Measurements from ENCODE around the gene SPNS2. TPM values are rescaled to one million over a fixed set of nuclear protein-coding genes. Genes with fewer than 3 reads are reported as not detected.

The SPNS2 gene
- total RNA-seq, 1 donor from 2014 or later = 12.2 TPM

DNA sequence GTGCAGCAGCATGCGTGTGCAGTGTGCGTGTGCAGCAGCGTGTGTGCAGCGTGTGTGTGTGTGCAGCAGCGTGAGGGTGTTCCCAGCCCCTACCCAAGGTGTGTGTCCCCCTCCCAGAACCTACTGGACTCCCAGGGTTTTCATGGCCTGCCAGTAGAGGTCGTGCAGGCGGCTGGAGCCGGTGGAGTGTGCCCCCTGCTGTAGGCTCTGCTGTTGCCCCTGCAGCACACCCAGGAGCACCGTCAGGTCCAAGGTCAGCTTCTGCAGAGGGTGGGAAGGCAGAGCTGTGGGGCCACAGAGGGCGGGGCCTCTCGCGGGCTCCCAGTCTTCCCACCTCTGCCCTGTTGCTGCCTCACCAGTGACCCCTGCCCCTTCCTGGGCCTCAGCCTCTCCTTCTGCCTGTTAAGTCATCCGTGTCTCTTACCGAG is 41.6 kb downstream of the SPNS2 start:
- Mint-ChIP-seq H3K4me3 (no peak overlapping the region), H3K9me3 (no peaks in the 10 kb centered on the region), H3K27ac (no peak overlapping the region), H3K4me1 (no peaks in the 10 kb centered on the region), H3K36me3 (peaks cover 4% of the 10 kb centered on the region), H3K27me3 (ENCODE audit: low read depth) (no peaks in the 10 kb centered on the region)
- TF ChIP-seq, protein P1, sequence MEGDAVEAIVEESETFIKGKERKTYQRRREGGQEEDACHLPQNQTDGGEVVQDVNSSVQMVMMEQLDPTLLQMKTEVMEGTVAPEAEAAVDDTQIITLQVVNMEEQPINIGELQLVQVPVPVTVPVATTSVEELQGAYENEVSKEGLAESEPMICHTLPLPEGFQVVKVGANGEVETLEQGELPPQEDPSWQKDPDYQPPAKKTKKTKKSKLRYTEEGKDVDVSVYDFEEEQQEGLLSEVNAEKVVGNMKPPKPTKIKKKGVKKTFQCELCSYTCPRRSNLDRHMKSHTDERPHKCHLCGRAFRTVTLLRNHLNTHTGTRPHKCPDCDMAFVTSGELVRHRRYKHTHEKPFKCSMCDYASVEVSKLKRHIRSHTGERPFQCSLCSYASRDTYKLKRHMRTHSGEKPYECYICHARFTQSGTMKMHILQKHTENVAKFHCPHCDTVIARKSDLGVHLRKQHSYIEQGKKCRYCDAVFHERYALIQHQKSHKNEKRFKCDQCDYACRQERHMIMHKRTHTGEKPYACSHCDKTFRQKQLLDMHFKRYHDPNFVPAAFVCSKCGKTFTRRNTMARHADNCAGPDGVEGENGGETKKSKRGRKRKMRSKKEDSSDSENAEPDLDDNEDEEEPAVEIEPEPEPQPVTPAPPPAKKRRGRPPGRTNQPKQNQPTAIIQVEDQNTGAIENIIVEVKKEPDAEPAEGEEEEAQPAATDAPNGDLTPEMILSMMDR (IDR thresholded peaks at IDR 0.05; ENCODE audit: unreplicated experiment) = no peak
- DNase-seq (ENCODE audit: low spot score in 2 of 2, unreplicated experiment in 2 of 2) = no peak

GRCh38 chr17:4540687-4541327 is 42.1 kb downstream of the SPNS2 start:
- TF ChIP-seq, protein P1 (IDR thresholded peaks at IDR 0.05; ENCODE audit: unreplicated experiment) = no peak
- no peak for DNase-seq (ENCODE audit: low spot score in 2 of 2, unreplicated experiment in 2 of 2)
- no peaks in the 10 kb centered on the region for H3K4me1 Mint-ChIP-seq
- no peak overlapping the region for H3K4me3 Mint-ChIP-seq
- peaks cover 1% of the 10 kb centered on the region for H3K36me3 Mint-ChIP-seq
- no peaks in the 10 kb centered on the region for H3K9me3 Mint-ChIP-seq
- H3K27ac Mint-ChIP-seq = no peak overlapping the region
- H3K27me3 Mint-ChIP-seq (ENCODE audit: low read depth) = no peaks in the 10 kb centered on the region

DNA sequence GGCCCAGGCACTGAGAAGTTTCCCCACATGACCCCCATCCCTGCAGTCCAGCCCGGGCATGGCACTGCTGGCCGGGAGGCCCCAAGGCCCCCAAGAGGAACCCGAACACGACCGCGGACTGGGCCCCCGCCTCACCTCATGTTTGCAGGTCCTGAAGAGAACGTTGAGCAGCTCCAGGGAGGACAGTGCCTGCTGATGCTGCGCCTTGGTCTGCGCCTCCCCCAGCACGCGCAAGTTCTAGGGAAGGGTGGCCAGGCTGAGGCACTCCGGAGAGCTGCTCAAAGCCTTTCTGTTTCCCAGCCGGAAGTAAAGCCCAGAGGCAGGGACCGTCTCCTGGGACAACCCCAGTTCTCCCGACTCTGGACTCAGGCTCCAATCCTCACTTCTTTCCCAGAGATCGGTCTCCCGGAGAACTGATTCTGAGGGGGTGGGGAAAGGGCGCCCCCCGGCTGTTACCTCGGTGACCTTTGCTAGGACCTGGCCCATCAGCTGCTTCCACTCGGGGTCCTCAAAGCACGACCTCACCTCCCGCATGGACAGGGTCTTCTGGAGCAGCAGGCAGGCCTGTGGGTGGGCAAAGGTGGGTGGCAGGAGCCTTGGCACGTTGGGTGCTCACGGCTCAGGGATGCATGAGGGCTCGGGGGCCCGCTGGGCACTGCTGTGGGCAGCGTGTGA is 42.8 kb downstream of the SPNS2 start:
- TF ChIP-seq, protein P1 (IDR thresholded peaks at IDR 0.05; ENCODE audit: unreplicated experiment) = no peak
- no peaks in the 10 kb centered on the region for H3K27me3 Mint-ChIP-seq (ENCODE audit: low read depth)
- DNase-seq (ENCODE audit: low spot score in 2 of 2, unreplicated experiment in 2 of 2) = no peak
- H3K4me3 Mint-ChIP-seq = no peak overlapping the region
- no peaks in the 10 kb centered on the region for H3K9me3 Mint-ChIP-seq
- H3K36me3 Mint-ChIP-seq = peaks cover 1% of the 10 kb centered on the region
- no peaks in the 10 kb centered on the region for H3K4me1 Mint-ChIP-seq
- no peak overlapping the region for H3K27ac Mint-ChIP-seq

- H3K4me1 Mint-ChIP-seq = no peaks in the 10 kb centered on the region
- DNase-seq (ENCODE audit: low spot score in 2 of 2, unreplicated experiment in 2 of 2) = no peak
- no peaks in the 10 kb centered on the region for H3K9me3 Mint-ChIP-seq
- no peak overlapping the region for H3K4me3 Mint-ChIP-seq
- H3K36me3 Mint-ChIP-seq = peaks cover 4% of the 10 kb centered on the region
- TF ChIP-seq, protein P1 (IDR thresholded peaks at IDR 0.05; ENCODE audit: unreplicated experiment) = no peak
- no peak overlapping the region for H3K27ac Mint-ChIP-seq
- no peaks in the 10 kb centered on the region for H3K27me3 Mint-ChIP-seq (ENCODE audit: low read depth)
Observed at GRCh38 chr17:4542003-4542725, 43.5 kb downstream of the SPNS2 start.

DNA sequence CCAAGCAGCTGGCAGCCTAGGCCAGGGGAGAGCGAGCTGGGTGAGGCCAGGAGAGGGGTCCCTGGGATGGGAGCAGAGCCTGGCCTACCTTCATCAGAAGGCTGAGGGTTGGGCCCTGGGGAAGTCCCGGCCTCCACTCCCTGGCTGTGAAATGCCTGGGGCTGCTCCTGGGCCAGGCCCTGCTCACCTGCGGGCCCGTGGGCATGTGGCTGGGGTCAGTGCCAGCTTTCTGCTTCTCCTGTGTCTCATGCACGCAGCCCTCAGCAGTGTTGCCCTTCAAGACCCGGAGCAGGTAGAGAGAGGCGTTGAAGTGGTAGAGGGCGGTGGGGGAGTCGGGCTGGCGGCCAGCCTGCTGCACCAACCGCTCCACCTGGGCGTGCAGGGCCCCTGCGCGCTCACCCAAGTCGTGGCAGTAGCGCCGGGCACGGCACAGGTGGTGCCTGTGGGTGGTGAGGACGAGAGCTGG is 44.1 kb downstream of the SPNS2 start:
- H3K27ac Mint-ChIP-seq = no peak overlapping the region
- no peaks in the 10 kb centered on the region for H3K27me3 Mint-ChIP-seq (ENCODE audit: low read depth)
- DNase-seq (ENCODE audit: low spot score in 2 of 2, unreplicated experiment in 2 of 2) = no peak
- H3K9me3 Mint-ChIP-seq = no peaks in the 10 kb centered on the region
- TF ChIP-seq, protein P1 (IDR thresholded peaks at IDR 0.05; ENCODE audit: unreplicated experiment) = no peak
- H3K4me3 Mint-ChIP-seq = no peak overlapping the region
- no peaks in the 10 kb centered on the region for H3K4me1 Mint-ChIP-seq
- H3K36me3 Mint-ChIP-seq = peaks cover 3% of the 10 kb centered on the region
